Body of pancreas (tissue), 4 donors: ENCODE measurements around the gene SYNGR3.
"Not testable (repeated sequence)": the region's sequence is repeated elsewhere in the genome, so short reads cannot be mapped to it uniquely, and the experiment has no call there.

ENCODE experiments used
- POLR2A ChIP-seq, 3 donors: fragments of 450-650 bp; IDR thresholded peaks; one replicate each; pipeline ENCODE4 v1.6.1; 2016; ENCODE audit warnings: antibody characterized with exemption in 3 of 3, mild to moderate bottlenecking in 2 of 3
- TF ChIP-seq, protein P1 (sequence below), 7 experiments: fragments of 450-650 bp in 4 of 7; fragments of 200-600 bp in 3 of 7; sonication (generic) in 3 of 7; IDR thresholded peaks; one replicate each; pipeline ENCODE4 v1.5.1; 2016 to 2019; ENCODE audit warnings: antibody characterized with exemption in 7 of 7

DNA sequence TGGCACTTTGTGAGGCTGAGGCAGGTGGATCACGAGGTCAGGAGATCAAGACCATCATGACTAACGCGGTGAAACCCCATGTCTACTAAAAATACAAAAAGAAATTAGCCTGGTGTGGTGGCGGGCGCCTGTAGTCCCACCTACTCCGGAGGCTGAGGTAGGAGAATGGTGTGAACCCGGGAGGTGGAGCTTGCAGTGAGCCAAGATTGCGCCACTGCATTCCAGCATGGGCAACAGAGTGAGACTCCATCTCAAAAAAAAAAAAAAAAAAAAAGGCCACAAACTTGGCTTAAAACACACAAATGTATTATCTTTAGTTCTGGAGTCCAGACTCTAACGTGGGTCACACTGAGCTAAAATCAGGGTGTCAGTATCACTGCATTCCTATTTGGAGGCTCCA lies 22.0 kb downstream of the SYNGR3 start:
- TF ChIP-seq, protein P1, sequence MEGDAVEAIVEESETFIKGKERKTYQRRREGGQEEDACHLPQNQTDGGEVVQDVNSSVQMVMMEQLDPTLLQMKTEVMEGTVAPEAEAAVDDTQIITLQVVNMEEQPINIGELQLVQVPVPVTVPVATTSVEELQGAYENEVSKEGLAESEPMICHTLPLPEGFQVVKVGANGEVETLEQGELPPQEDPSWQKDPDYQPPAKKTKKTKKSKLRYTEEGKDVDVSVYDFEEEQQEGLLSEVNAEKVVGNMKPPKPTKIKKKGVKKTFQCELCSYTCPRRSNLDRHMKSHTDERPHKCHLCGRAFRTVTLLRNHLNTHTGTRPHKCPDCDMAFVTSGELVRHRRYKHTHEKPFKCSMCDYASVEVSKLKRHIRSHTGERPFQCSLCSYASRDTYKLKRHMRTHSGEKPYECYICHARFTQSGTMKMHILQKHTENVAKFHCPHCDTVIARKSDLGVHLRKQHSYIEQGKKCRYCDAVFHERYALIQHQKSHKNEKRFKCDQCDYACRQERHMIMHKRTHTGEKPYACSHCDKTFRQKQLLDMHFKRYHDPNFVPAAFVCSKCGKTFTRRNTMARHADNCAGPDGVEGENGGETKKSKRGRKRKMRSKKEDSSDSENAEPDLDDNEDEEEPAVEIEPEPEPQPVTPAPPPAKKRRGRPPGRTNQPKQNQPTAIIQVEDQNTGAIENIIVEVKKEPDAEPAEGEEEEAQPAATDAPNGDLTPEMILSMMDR (IDR thresholded peaks at IDR 0.05), result not testable (repeated sequence)
- not testable (repeated sequence) for TF ChIP-seq POLR2A (IDR thresholded peaks at IDR 0.05)
